HuH-7.5 (cell line): ENCODE data around the gene AP3D1.
"Not testable (repeated sequence)": the region's sequence is repeated elsewhere in the genome, so short reads cannot be mapped to it uniquely, and the experiment has no call there.

Experiments
- DNase-seq: peaks from one replicate; pipeline ENCODE4 v3.0.0; 2011; ENCODE audit warnings: low spot score

The AP3D1 gene

DNA sequence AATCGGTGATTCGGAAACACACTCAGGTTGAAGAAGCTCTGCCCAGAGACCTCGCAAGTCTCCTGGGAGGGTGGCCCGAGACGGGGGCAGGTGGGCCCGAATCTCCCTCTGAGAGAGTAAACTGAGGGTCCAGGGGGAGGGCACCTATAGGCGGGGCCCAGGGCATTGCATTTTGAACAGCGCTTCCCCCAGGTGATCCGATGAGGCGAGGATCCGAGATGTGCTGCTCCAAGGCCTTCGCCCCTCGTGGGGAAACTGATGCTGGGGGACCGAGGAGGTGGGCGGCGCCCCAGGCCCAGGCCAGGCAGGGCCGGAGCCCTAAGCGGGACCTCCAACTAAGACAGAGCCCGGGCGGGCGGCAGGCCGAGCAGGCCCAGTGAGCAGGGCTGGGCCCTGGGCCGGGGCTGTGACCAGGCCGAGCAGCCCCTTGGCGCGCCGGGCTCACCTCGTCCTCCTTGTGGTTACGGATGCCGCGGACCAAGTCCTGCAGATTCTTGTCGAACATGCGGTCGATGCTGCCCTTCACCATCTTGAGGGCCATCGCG is 500 bp downstream of the AP3D1 start:
- DNase-seq, result no peak

DNA sequence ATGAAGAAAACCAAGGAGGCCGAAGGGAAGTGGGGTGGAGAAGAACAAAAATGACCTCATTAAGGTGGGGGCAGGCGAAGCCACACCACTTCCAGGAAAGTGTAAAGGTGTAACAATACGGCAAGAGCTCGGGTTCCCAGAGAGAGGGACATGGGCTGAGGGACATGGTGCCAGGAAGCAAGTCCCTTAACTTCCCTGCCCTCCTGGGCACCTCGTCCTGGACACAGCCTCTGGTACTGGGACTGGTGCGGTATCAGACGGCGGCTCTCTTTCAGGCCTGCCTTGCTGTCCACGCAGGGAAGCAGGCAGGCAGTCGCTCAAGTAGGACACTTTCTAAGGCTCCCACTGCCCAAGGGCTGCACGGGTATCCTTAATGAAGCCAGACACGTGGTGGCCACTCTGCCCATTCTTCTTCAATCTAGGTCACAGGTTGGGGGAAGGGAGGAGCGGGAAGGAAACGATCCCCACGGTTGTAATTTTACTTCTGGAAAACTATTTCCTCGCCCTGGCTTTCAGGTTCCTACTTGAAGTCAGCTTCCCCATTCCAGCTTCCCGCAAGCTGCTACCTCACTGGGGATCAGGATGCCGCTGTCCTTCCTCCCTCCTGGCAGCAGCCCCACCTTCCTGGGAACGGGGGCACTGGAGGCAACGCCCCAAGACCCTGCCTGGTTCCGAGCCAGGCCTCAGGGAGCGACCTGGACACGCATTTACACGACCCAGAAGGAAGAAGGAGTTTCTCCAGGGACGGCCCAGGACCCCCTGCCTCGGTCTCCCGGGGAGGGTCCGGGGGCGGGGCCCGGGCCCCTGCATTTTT is 1.2 kb downstream of the AP3D1 start:
- no peak for DNase-seq

DNA sequence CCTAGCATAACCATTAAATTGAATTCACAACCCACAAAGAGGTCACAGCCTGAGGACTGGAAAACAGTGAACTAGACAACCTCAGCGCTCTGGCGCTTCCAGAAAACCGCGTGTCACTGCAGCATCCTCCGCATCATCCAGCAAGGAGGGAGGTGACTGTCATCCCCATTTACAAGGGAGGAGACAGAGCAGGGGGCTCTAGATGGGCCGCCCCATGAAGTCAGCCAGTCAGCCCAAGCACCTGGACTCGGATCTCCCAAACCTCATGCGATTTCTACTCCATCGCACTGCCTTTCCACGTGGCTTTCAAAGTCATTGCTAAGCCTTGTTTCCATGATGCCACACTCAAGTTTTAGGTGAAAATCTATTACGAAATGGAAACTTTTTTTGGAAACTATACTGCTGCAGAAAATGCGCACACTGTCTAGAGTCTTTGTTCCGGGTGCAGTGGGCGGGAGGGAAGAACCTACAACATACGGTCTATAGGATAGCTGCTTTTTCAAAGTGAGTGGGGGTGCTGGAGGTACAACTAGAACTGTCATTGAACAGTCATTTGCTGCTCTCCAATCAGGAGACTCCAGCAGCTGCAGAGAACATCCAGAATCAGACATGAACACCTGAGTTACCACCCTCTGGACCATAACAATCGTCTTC is 2.8 kb downstream of the AP3D1 start:
- no peak for DNase-seq

DNA sequence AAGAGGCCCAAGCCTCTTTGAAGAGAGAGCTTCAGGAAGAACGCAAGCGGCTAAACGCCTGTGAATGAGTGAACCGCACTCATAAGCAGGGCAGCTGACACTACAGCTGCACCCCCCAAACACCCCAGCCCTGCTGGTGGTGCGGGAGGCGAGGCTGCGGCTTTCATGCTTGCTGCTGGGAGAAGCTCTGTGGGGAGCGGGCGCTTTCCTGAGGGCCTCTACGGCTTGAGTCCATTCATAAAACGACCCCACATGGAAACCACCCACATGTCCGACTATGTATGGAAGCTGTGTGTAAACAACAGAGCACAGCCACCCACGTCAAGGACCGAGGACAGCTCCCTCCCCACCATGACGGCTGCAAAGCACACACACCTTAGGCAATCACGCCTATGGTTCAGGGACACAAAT is 5.5 kb downstream of the AP3D1 start:
- no peak for DNase-seq

DNA sequence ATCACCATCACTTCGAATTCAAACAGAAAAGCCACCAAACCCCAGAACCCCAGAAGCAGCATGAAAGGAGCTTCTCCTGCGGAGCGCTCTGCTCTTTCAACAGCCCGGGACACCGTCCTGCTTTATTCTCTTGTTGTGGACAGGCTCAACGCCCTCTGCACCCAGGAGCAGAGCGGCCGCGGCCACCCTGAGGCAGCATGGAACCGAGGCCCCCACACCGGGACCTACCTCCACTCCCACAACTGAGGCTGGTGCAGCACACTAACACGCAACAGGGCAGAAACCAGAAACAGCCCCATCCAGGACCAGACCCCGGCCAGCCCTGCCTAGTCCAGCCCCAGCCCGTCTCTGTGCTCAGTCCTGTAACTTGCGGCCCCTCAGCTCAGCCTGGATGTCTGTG is 7.2 kb downstream of the AP3D1 start:
- DNase-seq, result no peak

DNA sequence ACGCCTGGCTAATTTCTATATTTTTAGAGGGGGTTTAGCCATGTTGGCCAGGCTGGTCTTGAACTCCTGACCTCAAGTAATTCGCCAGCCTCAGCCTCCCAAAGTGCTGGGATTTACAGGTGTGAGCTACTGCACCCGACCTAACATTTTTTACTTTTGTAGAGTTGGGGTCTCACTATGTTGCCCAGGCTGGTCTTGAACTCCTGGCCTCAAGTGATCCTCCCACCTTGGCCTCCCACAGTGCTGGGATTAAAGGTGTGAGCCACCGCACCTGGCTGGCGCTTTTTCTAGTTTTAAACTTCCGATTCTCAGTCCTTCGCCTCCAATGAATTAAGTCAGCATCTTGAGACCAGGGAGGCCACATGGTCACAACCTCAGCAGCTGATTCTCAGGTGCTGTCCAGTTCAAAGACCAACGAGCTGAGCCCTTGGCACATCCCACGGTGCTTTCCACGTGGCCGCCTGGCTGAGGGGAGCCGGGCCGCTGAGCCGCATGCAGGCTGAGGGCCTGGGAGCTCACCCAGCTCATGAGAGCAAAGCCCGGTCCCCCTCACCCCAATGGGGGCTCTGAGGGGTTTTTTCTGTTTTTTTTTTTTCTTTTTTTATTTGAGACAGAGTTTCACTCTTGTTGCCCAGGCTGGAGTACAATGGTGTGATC is 9.1 kb downstream of the AP3D1 start:
- DNase-seq, result no peak

DNA sequence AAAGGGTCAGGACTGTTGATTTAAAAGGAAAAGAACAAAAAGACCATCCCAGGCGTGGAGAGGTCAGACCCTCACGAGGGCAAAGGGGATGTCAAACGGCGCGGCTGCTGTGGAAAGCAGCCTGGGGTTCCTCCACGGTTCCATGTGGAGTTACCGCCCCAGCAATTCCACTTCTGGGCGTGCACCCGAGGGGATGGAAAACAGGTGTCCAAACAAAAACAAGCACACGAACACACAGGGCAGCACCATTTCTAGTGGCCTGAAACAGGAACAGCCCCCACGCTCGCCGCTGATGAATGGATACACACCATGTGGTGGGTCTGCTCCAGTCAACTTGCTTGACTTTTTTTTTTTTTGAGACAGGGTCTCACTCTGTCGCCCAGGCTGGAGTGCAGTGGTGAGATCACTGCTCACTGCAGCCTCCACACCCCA is 11.2 kb downstream of the AP3D1 start:
- DNase-seq, result no peak

DNA sequence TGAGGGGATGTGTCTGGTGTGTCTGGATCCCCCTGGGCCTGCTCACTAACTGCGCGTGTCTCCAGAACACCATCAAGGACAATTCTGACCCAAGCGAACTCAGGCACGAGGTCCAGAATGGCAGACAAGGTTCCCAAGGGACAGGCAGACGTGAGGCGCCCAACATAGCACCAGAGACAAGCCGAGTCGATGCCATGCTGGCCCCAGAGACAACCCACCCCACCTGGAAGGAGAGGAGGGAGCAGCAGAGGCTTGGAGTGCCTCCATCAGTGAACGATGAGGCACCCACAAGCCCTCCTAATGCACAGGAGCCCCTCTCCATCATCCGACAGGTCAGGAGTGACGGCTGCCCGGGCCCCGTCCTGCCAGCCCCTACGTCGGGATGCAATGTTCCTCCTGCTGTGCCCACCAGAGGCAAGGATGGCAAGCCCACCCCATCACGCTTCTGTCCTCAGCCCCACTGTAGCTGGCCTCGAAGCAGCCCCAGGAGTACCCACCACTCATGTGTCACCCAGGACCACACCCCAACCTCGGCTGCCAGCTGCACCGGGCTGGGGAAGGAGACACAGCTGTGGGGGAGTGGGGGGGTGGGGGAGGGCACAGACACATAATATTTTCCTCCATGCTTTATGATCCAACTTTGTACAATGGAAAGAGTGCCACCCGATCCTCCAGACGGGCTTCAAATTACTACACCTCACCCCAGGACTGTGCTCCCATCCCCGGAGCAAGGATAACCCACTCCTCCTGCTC is 11.8 kb downstream of the AP3D1 start:
- no peak for DNase-seq

DNA sequence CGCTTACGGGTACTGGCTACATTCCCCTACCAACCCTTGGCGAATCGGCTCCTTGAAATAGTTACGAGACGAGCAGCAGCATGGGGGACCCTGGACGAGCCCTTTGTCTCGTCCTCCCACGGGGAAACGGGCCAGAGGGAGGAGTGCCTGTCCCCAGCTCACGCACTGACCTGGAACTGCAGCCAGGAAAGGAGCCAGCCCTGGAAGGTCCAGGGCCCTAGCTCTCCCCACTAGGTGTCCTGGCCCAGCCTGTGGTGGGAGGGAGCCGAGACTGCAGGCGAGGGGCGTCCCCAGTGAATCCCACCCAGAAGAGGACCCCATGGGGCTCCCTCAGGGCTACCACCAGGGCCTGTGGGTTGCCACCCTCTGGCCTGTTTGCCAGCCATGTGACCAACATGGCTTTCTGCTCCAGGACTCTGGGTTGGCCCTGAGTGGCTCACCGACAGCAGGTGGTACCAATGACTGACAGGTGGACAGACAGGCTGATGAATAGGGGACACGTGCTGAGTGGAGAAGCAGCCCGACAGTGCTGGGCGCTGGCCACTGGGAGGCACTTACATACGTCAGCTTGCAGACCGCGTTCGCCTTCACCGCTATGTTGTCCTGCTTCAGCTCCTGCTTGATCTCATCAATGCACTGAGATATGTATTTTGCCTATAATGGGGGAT is 13.2 kb downstream of the AP3D1 start:
- no peak for DNase-seq

DNA sequence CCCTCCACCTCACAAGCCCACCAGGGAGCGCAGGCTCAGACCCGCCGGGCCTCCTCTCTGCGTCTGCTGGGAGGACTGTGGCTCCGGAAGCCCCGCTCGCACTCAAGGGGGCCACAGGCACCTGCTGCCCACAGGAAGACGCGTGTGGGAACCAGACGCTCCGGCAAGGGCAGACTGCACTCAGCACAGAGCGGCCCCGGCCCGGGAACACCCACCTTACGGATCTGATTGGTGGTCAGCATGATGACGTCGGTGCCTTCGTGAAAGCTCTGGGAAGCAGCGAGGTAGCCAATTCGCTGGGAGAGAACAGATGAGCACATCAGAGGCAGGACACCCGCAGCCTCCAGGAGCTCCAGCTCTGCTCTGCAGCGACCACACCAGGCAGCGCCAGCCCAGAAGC is 14.6 kb downstream of the AP3D1 start:
- DNase-seq, result no peak

DNA sequence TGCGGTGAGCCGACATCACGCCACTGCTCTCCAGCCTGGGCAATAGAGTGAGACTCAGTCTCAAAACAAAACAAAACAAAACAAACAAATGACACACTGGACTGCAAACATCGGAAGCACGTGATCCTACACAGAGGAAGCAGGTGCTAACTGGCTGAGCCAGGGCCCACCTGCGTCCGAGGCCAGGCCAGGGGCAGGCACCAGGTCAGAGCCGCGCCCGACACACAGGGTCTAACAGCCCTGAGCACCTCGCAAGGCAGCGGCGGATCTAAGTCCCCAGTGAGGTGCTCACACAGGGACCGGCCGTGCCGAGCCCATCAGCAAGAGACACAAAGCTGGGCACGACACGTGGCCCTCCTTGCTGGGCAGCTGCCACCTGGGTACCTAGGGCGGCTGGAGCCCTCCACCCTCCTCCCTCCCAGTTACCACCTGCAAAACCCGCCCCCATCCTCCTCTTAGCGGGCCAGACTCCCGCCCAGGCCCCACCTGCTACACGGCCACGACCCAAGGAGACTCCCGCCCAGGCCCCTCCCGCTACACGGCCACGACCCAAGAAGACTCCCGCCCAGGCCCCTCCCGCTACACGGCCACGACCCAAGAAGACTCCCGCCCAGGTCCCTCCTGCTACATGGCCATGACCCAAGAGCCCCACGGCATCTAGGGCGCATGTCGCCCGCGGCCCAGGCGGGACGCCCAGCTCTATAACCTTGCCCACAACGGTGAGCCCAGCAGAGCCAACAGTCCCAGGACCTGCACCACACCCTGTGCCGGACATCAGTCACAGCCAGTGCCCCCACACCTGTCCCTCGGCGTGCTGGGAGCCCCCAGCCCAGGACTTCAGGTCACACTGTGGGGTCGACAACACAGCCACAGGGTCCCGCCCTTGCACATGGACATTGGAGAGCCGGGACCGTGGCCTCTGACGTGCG is 15.6 kb downstream of the AP3D1 start:
- no peak for DNase-seq

DNA sequence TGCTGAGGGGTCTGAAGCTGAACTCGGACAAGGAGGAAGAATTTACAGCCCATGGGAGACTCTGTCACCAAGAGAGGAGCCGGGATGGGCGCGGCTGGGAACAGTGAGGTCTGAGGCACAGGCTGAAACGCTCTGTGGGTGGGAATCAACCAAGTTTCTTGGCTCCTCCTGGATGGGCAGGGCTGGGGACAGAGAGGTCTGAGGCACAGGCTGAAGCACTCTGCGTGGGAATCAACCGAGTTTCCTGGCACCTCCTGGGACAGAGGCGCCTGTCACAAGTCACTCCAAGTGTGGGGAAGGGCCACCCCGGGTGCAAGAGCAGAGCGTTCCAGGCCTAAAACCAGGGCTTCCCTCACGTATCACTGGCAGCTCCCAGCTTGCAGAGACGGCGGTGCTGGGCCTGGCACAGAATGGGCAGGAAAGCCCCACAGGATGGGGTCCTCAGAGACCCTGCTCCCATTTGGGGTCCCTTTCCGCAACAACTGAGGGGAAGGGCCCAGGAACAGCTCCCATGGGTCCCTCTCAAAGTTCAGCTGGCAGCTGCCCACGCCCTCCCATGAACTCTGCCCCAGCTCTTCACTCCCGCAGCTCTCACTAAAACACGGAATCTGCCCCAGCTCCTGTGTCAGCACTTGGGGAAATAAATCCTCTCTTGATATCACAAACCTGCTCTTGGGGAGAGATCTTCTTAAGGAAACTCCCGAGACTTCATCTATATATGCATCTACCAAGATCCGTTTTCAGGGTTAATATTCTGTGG is 18.5 kb downstream of the AP3D1 start:
- DNase-seq, result no peak

DNA sequence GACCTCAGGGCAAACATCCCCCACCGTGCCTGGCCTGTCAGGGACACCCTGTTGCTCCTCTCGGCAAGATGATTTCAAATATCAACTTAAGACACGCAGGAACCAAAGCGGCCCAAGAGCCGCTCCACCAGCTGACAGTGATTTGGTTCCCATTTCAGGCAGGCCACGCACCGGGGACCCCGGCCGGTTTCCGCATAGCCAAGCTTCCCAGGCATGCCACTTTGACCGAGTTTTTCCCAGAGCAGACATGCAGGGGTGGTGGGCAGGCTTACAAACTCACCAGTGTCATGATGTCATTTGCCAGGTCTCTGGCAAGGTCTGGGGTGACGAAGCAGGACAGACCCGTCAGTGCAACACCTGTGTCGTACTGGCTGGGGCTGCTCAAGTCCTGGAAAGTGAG is 19.2 kb downstream of the AP3D1 start:
- DNase-seq, result no peak

DNA sequence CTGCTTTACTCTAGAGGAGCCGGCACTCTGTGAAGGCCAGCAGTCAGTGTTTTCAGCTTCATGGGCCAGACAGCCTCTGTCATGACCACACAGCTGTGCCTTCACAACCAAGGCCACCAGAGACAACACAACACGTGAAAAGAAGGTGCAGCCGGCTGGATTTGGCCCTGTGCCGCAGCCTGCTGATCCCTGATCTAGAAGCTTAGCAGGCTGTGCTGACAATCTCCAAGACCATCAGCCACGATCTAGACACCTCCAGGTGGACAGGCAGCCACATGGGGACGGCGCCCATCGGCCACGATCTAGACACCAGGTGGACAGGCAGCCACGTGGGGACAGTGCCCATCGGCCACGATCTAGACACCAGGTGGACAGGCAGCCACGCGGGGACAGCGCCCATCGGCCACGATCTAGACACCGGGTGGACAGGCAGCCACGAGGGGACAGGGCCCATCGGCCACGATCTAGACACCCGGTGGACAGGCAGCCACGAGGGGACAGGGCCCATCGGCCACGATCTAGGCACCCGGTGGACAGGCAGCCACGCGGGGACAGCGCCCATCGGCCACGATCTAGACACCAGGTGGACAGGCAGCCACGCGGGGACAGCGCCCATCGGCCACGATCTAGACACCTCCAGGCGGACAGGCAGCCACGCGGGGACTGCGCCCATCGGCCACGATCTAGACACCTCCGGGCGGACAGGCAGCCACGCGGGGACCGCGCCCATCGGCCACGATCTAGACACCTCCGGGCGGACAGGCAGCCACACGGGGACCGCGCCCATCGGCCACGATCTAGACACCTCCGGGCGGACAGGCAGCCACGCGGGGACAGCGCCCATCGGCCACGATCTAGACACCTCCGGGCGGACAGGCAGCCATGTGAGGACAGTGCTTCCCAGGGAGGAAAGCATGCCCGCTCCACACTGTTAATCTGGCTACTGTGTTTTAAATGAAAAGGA is 20.1 kb downstream of the AP3D1 start:
- not testable (repeated sequence) for DNase-seq

DNA sequence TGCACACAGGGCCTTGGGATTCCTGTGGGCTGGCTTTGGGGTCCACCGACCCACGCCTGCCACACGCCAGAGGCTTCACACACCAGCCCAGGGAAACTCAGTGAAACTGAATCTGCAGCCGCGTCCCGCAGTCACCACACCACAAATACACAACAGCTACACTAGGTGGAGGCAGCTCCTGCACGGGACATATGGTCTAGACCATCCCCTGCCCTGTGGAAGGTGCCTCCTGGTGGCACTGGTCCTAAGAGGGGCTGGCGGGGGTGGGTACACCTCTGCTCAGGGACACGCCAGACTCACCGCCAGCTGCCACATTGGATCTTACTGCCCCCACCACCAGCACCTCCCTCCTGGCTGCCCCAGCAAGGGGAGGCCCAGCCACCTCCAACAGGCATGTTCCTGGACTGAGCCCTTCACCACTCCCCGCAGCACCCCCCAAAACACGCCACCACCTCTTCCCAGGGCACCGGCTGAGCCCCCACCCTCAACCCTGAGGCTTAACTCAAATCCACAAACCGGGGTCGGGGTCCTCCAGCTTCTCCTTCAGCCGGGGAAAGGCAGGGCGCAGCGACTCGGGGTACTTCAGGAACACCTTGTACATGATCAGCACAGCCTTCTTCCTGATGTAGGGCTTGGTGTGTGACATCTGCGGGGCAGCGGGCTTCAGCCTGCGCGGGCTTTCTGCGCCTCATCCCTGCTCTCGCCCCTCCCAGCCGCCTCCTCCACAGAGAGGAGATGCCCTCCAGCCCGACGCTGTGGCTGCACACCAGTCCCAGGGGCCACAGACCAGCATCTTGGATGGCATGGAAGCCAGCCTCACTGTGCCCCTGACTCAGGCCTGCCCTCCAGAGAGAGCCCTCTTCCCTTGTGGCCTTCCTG is 21.2 kb downstream of the AP3D1 start:
- DNase-seq, result no peak

DNA sequence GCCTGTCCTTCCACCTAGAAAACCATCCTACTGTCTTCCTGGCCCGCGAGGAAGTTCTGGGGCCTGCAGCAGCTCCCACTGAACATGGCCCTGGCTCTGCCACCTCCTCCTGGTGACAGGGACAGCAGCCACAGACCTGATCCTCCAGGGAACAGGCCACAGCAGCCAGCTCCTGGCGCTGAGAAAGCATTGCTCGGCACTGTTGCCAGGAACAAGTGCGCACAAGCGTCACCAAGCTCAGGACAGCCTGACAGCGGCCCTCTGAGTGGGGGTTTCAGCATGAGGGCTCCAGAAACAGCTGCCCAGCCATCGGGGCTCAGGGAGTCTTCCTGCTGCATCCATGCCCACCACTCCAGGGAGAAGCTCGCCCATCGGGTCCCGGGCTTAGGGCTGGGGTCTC is 21.9 kb downstream of the AP3D1 start:
- no peak for DNase-seq

DNA sequence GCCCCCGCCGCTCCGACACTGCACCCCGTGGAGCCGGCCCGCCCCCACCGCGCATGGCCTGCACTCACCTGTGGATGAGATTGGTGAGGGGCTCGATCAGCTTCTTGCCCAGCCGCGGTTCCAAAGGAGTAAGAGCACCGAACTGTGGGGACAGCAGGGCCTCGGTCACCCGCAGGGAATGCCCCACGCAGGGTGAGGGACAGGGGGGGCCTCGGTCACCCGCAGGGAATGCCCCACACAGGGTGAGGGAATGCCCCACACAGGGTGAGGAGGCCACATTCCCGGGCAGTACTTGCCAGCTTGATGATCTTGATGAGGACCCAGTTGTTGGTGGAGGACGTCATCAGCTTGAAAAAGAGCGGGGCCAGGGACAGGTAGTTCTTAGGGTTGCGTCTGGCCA is 22.3 kb downstream of the AP3D1 start:
- no peak for DNase-seq

DNA sequence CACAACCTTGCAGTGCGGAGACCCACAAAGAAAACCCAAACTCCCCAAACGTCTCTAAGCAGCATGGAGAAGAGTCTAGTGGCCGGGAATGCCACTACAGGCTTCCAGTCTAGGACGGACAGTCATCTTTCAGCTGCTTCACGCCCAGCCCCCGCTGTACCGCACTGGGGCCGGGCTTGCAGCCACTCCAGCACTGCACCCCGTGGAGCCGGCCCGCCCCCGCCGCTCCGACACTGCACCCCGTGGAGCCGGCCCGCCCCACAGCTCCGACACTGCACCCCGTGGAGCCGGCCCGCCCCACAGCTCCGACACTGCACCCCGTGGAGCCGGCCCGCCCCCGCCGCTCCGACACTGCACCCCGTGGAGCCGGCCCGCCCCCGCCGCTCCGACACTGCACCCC is 23.1 kb downstream of the AP3D1 start:
- not testable (repeated sequence) for DNase-seq
